HG03439 (cell line): ENCODE measurements around the gene NAV2.

Experiments
- ATAC-seq: cut with Tn5 transposase; IDR thresholded peaks from one replicate; pipeline ENCODE4 v1.9.1; 2021; ENCODE audit warnings: mild to moderate bottlenecking, moderate library complexity; ENCODE audit not compliant: unreplicated experiment

NAV2 gene

DNA sequence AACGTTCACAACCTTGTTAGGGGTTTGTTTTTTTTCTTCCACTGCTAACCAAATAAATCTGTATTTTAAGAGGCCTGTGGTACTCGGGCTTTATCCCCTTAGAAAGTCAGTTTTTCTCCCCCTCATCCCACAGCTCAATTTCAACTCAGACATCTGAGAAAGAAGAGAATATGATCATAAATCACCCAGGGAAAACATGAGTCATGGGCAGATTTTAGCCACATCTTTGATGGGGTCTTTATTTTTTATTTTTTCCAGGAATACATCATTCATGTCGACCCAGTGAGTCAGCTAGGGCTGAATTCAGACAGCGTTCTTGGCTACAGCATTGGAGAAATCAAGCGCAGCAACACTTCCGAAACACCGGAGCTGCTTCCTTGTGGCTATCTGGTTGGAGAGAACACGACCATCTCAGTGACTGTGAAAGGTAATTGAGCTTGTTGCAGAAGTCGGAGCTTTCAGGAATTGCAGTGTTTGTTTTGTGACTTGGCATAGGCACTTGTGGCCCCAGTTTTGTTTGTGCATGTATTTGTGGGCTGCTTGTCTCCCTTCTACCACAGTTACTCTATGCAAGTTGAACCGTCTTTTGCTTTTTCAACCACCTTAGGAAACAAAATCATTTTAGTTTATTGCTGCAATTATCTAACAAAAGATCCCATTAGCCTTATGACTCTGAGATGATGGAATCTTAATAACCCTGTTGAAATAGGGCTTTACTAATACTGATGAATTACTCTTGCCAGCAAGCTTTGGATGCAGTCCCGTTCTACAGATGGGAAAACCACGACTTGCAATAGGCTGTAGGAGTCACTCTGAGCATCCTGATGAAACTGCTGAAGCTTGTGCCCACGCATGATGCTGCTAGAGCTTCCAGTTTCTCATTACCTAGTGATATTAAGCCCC is 384.9 kb downstream of the NAV2 start:
- ATAC-seq, result no peak

DNA sequence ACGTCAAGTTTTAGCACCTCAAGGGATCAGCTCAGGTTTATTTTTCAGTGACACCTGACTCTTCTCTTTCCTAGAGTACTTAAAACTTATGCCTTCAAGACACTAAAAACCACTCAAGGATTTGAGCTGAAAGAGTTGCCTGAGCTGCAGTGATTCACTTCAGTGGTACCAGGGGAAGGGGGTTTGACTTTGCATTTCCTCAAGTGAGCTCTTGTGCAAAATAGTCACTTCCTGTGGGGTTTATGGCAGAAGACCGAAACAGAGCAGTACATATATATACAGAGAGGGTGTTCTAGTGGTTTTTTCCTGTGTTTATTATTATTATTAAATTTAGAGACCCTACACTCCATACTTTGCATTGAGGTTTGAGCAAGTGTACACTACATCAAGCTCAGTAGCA is 386.9 kb downstream of the NAV2 start:
- no peak for ATAC-seq

DNA sequence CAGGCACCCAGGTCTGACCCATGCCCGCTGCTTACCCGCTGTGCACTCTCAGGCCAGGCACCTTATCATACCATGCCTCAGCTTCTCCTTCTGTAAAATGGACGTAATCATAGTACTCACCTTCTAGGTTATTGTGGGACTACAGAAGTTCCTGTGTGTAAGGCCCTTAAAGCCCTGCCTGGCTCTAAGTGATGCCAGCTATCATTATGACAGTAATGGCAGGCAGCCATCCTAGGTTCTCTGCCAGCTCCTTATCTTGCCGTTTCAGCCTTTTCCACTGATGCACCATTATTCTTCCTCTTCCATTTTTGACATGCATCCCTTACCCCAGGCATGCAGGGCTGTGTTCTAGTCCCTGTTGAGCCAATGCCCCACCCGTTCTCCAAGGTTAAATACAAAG is 389.8 kb downstream of the NAV2 start:
- ATAC-seq, result no peak

- no peak for ATAC-seq
Measured at GRCh38 chr11:20103281-20103680, 390.6 kb downstream of the NAV2 start.

GRCh38 chr11:20105427-20105826 is 392.8 kb downstream of the NAV2 start:
- no peak for ATAC-seq

DNA sequence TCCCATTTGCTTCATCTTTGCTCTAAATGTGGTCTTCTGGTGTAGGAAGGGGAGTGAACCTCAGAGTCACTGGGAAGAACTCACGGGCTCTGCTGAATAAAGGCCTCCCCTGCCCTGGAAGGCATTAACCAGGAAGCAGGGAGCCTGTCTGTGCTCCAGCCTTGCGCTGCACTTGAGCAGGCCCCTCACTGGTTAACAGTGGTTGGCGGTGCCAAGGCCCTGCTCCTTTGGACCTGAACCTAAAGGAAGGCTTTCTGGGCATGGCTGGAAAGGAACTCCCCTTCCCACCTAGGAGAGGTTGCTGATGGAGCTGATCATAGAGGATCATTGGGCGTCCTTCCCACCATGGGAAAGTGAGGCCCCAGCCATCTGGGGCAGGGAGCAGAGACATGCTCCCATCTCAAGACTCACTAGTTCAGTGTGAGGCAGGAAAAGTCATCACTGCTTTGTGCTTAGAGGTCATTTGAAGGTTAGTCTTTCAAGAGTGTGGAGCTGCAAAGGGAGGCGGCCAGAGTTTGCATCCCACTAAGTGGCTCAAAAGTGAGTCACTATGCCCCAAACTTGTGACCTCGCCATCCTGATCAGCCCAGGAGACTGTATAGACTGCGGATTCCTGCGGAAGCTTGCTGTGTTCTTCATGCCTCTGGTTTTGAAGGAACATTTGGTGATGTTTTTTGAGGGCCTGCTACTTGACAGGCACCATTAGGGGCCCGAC is 397.3 kb downstream of the NAV2 start:
- no peak for ATAC-seq

- ATAC-seq, result no peak
Measured at GRCh38 chr11:20110908-20111669, 398.5 kb downstream of the NAV2 start.

GRCh38 chr11:20111871-20112270 is 399.2 kb downstream of the NAV2 start:
- ATAC-seq, result no peak

GRCh38 chr11:20112291-20113148 is 399.9 kb downstream of the NAV2 start:
- ATAC-seq, result no peak

DNA sequence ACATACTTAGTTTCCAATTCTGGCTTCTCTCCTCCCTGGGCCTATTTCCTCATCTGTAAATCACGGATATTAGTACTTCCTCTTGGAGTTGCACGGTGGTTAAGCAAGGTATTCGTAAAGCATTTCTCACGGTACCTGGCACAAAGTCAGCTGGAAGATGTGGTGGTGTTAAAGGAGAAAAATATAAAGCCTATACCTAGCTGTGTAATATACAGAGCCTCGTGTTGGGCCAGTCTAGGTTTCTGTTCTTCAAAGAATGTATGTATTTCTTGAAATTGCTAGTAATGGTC is 400.5 kb downstream of the NAV2 start:
- ATAC-seq, result no peak

- no peak for ATAC-seq
Measured at GRCh38 chr11:20114588-20114987, 402.0 kb downstream of the NAV2 start.

GRCh38 chr11:20116825-20117224 is 404.2 kb downstream of the NAV2 start:
- no peak for ATAC-seq

GRCh38 chr11:20117291-20117690 is 404.7 kb downstream of the NAV2 start:
- no peak for ATAC-seq

DNA sequence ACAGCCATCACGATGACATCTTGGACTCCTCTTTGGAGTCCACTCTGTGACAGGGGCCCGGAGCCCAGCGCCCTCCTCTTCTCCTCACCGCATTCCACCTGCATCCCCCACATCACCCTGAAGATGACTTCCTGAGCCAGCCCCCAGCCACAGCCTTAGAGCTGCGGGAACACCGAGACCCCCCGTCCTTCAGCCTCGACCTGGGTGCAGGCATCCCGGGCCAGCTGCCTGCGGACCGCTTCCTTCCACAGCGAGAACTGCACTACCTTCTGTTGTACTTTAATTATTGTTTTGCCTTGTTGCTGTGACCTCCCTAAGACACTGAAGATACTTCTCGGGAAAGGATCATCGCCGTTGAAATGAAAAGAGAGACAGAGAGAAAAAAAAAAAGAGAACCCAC is 405.6 kb downstream of the NAV2 start:
- no peak for ATAC-seq

- ATAC-seq, result no peak
Measured at GRCh38 chr11:20119315-20119714, 406.7 kb downstream of the NAV2 start.

DNA sequence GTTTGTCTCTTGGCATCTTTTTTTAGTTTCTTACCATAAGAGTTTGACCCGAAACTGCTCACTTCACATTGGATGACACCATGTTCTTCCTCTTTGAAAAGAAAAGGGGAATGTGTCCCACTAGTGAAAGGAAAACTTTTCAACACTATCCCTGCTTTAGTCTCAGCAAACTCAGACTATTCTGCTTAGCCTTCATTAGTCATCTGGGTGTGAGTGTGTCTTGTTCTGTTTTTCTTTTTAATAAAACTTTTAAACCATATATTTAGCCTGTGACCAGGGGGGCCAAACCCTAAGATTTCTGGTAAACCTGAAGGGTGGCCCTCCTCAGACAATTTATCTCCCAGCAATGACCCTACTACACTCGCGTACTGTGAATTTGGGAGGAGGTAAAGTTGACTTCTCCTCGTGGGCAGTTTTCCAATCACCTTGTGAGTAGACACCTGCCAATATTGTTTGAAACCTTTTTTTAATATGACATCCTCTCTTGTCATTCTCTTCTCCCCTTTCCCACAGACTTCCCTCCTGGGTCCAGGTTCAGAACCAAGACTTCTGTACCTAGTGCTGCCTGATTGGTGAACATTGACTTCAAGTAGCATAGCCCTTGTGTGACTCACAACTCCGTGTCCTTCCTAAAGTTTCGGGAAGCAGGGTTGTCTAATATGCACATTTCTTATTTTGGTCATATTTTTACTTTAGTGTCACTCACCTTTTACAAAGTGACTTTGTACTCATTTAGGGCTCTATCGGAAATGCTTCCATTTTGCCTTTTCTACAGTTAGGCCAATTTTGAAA is 407.7 kb downstream of the NAV2 start:
- no peak for ATAC-seq

DNA sequence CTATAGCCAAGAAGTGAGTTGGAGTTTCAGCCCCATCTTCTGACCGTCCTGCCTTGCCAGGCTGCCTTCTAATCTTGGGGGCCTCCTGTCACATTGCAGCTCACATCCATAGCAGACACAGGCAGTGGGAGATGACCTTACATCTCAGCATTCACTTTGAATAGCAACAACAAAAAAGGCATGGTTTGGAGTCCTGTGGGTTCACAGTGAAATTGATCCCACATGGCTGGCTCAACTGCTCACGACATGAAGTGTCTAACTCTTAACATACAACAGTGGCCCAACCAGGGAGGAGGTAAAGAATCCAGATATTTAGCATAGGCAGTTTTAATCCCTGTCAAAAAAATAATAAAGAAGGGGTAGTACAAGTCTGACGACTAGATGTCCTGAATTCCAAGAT is 409.5 kb downstream of the NAV2 start:
- no peak for ATAC-seq

GRCh38 chr11:20125927-20126326 is 413.3 kb downstream of the NAV2 start:
- no peak for ATAC-seq

DNA sequence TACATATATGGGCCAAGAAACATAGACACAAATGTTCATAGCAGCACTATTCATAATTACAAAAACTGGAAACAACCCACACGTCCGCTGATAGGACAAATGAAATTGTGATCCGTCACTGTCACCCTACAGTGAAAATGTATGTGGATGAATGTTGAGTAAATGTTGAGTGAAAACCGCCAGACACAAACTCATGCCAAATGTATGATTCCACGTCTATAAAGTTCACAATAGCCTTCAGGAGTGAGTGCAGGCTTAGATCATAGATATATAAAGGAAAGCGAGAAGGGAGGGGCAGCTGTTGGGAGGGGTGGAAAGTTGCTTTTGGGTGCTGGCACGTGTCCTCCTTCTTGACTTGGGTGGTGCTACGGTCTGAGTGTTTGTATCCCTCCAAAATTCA is 414.1 kb downstream of the NAV2 start:
- ATAC-seq, result no peak
